Stimulated activated CD8-positive, alpha-beta memory T cell treated with anti-CD3 and anti-CD28 coated beads, Interleukin-15, amount 100 ng/mL, for 24 hours (primary cell): ENCODE measurements around the gene ARHGAP10.

Experiments
- DNase-seq: peaks from one replicate; pipeline ENCODE4 v3.0.0-alpha.2; 2020; ENCODE audit warnings: low read depth

Gene ARHGAP10

DNA sequence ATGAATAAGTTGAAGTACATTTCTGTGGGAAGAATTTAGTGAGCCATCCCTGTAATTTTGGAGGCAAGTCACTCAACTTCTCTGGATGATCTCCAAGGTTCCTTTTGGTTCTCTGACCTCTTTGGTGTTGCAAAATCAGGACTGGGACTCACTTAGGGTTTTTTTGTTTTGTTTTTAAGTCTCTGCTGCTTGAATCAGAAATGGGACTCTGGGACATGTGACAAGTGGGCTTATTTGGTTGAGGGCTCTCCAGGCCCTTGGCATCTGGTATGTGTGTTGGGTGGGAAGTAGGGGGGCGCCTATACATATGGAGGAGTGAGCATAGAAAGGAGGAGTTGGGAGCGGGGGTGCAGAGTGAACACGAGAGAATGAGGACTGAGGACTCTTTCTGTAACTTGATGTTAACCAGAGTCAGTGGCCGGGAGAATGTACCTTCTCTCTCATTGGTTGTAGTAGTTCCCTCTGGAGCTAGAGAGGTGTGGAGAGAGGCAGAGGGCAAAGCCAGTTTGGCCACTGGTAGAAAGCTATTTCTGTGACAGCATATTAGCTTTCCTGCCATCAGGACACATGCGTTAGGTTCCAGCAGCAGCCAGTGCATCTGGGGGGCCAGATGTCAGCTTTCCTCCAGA, 1.9 kb downstream of the ARHGAP10 start:
- DNase-seq: no peak

DNA sequence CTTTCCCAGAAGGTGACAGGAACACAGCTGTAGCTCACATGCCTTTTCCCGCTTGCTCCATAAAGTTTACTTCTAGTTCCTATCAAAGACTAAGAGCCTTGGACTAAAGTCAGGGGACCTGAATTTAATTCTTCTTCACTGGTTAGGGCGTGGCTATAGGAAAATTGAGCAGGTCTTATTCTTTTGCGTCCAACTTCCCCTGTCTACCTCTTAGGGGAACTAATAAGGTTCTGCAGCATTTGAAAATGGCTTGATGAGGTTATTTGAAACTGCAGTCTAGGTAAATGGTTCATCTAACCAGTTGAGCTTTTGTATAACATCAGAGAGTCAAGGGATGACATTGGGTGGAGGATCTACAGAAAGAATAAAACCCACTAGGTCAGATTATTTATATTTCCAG, 2.6 kb downstream of the ARHGAP10 start:
- DNase-seq: no peak

DNA sequence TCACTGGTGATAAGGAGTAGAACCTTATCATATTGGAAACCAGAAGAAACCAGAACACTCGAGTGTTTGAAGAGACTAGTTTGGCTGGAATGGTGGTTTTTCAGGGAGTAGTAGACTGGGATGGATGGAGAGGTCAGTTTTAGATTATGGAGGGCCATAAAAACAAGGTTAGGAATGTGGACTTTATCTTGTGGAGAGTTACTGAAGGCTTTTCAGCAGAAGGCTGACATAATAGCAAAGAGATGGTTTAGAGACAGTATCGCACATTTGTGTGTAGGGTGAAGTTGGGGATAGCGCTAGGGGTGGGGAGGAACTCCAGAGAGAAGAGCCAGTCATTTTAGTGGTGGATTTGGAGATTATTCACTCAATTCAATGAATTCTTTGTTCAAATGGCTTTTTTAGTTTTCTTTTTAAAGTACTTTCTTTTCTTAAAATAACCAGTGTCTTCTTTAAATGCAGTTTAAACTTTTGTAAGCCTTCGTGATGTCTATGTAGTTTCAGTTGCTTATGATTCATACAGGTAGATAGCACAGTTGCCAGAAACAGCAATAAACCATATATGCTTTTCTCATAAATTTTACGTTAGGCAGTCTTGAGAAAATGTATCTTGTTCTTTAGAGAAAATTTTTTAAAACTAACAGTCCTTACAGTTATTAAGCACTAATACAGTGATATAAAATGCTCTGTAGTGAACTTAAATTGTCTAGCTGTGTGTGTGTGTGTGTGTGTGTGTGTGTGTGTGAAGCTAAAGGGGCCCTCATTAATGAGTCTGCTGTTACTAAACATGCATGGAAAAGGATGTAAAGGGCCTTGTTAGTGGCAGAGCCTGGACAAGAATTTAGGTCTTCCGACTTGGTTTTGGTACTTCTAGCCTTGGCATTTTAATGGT, 3.8 kb downstream of the ARHGAP10 start:
- no peak for DNase-seq

DNA sequence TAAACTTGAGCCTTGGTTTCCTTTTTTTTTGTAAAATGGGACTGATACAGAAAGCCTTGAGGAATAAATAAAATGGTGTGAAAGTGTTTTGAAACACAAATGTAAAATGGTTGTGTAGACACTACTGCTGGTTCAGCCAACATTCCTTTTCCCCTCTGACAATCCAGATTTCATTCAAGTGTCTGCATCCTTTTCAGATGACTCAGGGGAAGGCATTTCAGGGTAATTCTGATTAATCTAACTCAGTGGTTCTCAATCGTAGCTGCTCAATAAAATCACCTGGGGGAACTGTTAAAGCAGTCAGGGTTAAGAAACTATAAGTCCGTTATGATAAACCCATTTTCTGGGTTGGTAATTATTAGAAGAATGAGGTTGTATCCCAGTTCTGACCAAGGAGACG, 4.6 kb downstream of the ARHGAP10 start:
- no peak for DNase-seq

DNA sequence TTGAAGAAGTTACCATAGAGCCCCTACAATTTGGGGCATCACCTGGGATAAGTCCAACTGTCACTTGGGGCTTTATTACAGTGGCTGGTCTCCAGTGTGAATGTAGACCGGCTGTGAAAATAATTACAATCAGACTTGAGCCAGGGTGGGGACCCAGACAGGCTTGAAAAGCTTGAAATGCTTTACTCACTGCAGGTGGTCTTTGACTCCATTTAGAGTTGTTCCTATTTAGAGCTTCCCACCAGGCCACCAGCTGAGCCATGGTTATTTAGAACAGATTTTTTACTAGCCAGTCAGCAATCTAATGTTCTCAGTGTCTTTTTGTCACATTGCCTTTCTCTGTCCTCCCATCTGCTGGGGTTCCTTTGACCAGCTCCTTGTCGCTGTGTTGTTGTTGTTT, 5.7 kb downstream of the ARHGAP10 start:
- no peak for DNase-seq

DNA sequence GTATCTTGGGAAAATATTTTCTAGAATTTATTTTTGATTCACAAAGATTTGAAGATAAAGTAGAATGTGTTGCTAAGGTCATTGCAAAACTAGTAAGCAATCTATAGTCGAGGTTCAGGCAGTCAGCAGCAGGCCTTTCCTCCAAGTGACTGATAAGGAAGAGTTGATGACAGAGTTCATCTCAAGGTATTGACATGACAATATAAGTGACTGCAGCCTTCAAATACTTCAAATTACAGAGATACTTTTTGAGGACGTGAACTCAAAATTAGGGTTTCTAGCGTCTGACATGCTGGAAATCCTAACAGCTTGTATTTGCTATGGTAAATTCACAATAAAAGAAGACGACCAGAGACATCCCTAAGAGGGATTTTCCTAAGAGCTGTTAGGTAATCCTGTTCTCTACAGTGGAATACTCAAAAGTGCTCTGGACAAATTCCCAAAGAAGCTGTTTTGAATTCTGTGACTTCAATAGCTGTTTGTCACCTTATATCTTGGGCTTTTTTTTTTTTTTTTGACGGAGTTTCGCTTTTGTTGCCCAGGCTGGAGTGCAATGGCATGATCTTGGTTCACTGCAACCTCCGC, 7.4 kb downstream of the ARHGAP10 start:
- no peak for DNase-seq

DNA sequence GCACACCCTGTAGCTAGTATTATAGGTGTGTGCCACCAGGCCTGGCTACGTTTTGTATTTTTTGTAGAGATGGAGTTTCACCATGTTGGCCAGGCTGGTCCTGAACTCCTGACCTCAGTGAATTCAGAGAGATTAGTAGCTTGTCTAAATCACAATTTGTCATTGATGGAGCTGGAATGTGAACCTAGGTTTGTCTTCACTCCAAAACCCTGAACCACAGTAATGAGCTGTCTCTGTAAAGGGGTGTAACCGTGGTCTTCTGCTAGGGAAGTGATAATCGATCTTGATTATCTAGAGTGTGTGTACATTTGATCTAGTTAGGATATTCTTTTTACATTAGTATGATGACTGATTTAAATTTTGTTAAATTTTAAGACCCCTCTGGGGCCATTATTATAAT, 8.3 kb downstream of the ARHGAP10 start:
- DNase-seq: no peak

DNA sequence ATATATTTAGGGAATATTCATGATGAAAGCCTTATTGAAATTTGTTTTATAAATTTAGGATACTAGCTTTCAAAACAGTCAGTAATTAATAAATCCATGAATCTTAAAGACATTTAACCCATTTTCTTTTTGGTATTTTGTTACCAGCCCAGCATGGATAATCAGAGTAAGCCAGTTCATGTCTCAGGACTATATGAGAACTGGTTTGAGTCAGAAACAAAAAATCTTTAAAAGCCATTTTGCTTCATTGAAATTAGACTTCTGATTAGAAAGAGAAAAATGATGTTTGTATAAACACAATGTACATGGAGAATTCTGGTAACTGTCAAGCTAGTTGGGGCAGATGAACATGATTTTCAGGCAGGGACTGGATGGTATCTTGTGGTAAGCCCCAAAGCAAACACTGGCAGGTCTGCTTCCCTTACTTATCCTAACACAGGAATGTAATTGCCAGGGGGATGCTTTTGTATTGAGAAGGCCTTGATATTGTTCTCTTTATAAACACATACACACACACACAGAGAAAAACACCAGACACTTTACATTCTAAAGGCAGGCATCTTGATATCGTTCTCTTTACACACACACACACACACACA, 9.4 kb downstream of the ARHGAP10 start:
- no peak for DNase-seq

DNA sequence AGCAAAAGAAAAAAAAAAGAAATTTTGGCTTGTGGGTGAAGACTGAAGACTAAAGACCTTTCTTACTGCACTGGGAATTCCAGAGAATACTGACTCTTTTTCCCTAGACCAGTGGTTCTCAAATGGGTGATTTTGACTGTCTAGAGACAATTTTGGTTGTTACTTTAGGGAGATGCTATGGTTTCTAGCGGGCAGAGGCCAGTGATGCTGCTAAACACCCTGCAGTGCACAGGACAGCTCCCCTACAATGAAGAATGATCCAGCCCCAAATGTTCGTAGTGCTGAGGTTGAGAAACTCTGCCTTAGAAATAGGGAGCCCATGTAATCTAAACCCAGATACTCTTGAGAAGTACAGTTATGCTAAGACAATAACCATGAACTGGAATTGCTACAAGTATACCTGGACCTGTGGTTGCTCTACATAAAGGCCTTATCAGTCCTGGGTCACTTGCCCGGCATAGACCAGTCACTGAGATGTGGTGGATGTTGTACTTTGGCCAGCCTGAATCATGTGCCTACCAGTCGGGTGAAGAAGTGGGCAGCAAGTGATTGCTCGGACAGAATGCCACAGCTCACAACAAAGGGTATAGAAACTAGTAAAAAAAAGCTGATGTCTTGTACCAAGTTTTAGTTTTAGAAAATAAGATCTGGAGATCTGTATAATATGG, 16.0 kb downstream of the ARHGAP10 start:
- DNase-seq: no peak

DNA sequence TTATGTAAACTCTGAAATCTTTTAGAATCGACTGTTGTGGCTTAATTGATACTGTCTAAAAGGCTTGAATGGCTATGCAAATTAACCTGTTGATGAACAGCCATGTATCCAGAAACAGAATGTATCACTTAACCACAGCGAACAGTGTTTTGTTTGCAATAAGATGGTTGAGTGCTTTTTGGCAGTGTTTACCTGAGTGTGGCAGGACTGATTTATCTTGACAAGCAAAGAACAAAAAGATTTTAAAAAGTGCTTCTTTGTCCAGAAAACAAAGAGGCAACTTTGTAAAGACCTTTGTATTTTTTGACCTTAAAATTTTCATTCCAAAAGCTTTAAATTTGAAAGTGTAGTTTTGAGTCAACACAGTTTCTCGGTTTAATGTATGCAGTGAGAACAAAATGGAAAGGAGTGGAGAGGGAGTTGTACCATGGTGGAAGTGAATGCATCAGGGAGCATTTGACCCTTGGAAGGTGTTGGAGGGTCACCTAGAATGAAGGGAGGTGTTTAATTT, 18.0 kb downstream of the ARHGAP10 start:
- DNase-seq: no peak

DNA sequence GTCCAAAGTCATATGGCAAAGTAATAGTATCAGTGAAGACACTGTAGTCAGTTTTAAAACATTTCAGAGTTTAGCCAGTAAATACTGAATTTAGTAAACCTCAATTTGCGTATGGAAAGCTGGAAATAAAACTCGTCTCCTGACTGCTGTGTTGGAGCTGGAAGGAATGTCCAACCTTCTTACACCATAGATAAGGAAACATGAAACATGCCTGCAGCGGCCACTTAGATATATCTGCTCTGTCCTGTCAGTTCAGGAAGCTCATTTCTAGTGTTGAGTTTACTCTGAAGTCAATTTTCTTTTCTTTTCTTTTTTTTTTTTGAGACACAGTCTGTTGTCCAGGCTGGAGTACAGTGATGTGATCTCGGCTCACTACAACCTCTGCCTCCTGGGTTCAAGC, 21.2 kb downstream of the ARHGAP10 start:
- no peak for DNase-seq

DNA sequence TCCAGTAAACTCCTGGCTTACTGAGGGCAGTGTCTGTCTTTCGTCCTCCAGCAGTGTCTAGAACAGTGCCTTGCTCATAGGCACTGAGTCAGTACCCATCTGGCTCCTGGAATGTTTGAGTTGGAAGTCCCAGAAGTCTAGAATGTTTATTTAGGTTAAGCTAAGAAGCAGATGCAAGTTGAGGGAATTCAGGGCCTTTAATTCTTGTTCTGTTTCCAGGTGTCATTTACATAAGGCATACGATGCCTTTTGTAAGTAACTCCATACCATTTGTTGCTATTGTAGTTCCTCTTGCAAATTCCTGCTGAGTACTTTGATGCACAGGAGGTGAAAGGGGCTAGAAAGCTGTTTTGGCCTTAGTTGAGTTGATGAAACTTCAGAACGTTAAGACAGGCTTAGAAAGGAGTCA, 22.2 kb downstream of the ARHGAP10 start:
- DNase-seq: no peak

DNA sequence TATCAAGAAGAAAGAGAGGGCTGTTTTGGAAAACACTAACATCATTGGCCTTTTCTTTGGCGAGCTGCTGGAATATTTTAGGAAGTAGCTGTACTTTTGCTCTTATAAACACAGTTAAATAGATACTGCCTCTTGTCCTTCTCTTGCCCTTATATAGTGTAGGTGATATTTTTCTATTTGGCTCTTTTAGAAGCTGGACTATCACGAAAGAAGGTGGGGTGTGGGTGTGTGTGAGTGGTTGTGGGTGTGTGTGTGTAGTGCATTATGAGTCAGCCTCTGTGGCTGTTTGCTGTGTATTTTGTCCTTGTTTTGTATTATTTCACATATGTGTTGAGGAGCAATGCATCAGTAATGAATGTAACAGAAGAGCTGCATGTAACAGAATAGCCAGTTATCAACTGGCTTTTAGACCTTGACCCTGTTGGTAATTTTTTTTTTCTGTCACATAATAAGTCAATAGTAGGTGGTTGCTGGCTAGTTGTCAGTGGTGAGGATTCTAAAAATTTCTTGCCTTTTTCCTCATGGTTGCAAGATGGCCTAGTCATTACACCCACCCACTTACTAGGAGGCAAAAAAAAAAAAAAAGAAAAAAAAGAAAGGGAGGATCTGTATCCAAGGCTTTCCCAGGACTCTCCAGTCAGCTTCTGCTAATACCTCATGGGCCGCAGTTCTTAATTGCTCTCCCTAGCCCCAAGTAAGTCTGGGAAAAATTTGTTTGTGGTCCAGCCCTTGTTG, 23.8 kb downstream of the ARHGAP10 start:
- no peak for DNase-seq

DNA sequence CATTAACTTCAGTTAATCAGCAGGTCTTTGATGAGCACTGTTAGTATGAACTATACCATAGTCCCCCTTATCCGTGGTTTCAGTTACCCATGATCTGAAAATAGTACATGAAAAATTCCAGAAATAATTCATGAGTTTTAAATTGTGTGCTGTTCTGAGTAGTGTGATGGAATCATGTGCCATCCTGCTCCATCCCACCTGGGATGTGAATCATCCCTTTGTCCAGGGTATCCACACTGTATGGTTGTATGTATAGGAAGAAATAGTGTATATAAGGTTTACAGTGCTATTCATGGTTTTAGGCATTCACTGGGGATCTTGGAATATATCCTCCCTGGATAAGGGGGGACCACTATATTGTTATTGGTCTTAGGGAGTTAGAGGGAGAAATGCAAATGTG, 24.5 kb downstream of the ARHGAP10 start:
- DNase-seq: no peak

DNA sequence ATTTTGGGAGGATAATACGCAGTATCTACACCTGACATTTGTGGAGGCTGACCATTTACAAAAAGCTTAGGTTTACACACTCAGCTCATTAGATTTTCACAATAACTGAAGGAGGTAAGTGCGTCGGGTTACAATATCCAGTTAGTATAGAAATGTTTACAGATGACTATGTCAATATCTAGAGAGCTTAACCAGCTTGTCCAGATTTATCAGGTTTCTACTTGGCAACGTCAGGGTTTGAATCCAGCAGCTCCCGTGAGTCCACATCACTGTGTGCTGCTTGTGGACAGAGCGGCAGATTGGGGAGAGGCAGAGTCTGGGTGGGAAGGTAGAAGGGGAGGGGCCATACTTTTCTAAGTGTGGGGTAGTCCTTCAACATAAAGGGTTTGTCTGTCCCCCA, 28.3 kb downstream of the ARHGAP10 start:
- DNase-seq: no peak

DNA sequence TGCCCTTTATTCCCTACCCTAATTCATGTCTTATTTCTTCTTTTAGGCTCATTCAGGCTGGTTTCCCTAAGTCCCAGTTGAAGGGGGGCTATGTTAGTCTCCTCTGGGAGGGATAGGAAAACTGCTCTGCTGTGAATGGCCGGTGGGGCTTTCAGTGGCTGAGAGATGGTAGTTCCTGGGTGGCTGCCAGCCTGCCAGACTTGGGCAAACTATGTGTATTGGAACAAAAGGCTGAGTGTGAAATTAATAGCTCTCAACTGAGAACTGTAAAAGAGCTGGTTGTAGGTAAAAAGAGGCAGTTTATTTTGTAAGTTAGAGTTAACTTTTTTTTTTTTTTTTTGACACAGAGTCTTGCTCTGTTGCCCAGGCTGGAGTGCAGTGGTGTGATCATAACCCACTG, 28.8 kb downstream of the ARHGAP10 start:
- DNase-seq: no peak

DNA sequence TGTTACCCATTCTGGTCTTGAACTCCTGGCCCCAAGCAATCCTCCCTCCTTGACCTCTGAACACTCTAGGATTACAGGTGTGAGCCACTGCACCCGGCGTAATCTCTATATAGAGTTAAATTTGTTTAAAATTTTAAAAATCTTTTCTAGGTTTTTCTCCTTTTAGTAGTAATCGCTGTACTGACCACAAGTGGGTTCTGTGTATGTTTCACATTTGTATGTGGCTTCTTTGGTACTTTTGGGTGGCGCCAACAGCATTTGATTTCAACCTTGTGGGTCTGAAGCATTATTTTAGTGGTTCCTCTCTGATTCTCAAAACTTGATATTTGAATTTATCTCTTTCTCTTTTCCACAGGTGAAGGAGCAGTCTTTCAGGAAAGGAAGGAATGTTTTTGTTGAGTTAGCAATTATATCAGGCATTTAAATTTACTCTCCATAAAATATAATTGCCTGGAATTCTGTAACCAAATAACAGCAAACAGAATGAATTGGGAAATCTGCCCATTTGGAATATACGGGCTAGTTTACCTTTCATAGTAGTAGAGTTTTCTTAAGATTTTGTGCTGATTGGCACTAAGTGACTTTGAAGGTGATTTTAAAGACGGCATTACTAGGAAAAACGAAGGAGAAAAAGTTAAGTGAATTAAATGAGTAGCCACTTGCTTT, 29.5 kb downstream of the ARHGAP10 start:
- DNase-seq: no peak

DNA sequence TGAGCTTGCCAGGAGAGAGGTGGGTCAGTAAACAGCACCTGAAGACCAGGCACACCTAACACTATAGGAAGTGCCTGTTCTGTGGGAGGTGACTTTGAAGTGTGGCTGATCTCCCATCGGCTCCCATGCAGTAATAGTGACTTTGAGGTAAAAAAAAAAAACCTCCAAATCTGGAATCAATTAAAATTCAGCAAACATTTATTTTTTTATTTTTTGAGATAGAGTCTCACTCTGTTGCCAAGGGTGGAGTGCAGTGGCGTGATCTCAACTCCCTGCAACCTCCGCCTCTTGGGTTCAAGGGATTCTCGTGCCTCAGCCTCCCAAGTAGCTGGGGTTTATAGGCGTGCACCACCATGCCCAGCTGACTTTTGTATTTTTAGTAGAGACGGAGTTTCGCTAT, 32.4 kb downstream of the ARHGAP10 start:
- DNase-seq: no peak

DNA sequence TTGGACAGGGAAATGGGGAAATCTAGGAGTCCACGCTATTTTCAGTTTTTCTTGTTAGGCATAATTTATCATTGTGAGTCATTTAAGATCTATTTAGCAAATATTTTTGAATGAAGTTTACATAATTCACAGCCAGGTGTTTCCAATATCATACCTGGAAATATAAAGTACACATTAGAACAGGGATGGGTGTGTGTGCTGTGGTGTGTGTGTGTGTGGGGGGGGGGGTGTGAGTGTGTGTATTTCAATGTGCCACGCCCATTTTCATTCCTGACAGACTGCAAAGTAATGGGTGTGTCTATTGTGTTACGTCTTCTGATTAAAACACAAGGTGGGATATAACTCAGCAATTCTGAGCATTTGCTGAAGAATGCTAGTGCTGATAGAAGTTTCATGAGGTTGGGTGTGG, 33.2 kb downstream of the ARHGAP10 start:
- no peak for DNase-seq

DNA sequence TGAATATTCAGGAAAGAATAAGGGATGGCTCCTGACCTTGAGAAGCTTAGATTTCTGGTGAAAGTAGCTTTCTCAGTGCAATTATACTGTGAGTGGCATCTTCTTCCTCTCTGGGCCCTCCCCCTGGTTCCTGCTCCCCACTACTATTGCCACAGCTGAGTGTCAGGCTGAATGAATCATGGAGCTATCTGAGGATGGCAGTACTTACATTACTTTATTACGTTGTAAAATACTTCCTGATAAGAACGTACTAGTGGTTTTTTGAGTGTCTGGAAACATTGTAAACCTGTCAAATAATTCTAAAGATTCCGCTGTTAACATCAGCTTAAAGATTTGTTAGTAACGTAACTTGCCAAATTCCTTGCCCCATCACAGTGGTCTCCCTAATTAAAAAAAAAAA, 36.2 kb downstream of the ARHGAP10 start:
- DNase-seq: no peak

DNA sequence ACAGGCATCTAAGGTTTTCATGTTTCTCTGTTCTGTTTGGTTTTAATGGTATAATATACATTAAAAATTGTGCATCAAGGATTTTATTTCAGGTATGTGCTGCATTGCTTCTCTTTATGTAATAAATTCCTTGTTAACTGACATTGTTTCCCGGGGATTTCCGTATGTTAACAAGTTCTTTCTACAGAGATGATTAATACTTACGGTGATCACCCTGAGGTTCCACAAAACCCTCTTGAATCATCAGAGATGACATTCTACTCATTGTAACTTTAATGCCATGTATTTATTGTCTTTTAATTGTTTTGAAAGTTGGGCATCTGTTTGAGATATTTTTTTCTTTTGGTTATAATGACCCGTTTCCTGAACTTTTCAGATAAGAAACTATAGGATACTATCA, 37.5 kb downstream of the ARHGAP10 start:
- DNase-seq: no peak
